Inflammatory macrophage treated with lipopolysaccharide for 1 hour (primary cell): Measurements from ENCODE around the gene TSEN54.
"Not testable (repeated sequence)": the region's sequence is repeated elsewhere in the genome, so short reads cannot be mapped to it uniquely, and the experiment has no call there.

Experiments
- DNase-seq, 2 donors: peaks; one replicate each; pipeline ENCODE4 v3.0.0-alpha.2; 2020 to 2022

The TSEN54 gene

DNA sequence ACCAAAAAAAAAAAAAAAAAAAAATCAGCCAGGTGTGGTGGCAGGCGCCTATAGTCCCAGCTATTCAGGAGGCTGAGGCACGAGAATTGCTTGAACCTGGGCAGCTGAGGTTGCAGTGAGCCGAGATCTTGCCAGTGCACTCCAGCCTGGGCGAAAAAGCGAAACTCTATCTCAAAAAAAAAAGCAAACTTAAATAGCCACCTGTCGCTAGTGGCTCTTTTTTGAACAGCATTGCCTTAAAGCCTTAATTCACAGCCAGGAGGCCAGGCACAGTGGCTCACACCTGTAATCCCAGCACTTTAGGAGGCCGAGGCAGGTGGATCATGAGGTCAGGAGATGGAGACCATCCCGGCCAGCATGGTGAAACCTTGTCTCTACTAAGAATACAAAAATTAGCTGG, 4.1 kb downstream of the TSEN54 start:
- DNase-seq: not testable (repeated sequence)

DNA sequence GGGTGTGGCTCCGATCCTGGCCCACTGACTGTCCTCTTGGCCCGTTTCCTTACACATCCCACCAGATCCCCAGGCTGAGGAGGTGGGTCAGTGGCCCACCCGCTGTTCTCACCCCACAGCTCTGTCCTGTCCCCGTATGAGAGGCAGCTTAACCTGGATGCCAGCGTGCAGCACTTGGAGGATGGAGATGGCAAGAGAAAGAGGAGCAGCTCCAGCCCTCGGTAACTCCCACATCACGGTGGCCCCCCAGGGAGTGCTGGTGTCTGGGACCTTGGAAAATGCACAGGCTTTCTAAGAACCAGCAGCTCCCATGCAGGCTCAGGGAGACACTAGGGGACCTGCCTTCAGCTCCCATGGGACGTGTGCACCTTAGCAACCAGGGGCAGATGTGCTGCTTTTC, 5.0 kb downstream of the TSEN54 start:
- no peak for DNase-seq

DNA sequence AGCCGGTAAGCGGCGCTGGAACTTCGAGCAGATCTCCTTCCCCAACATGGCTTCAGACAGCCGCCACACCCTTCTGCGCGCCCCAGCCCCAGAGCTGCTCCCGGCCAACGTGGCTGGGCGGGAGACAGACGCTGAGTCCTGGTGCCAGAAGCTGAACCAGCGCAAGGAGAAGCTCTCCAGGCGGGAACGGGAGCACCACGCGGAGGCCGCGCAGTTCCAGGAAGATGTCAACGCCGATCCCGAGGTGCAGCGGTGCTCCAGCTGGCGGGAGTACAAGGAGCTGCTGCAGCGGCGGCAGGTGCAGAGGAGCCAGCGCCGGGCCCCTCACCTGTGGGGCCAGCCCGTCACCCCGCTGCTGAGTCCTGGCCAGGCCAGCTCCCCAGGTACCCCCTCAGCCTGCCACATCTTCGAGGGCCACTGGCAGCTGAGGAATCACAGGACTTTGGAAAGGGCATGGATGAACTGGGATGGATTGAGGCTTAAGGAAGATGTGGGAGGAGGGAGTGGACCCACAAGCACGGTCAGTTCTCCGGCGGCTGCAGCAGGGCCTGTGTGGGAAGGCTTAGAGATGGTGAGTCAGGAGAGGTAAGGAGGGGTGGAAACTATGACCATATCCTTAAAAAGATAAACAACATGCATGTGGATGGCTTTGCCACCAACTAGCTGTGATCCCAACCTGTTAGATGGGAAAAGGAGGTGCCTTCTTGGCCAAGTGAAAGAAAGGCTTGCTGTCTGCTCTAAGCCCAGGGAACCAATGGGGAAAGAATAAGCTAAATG, 5.8 kb downstream of the TSEN54 start:
- peak in 1 of 2 donors; percentile 19 for DNase-seq

DNA sequence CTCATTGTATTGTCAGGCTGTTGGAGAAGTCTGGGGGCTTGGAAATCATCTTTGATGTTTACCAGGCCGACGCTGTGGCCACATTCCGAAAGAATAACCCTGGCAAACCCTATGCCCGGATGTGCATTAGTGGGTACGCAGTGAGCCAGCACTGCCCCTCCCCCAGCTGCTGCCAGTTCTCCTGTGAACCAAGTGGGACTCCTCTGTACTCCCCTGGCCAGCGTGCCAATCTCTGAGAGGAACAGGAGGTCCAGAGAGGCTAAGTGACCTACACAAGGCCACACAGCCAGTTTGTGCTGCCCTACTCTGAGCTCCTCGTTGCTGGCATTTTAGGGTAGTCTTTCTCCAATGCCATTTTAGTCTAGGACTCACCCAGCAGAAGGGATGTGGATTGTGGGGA, 7.3 kb downstream of the TSEN54 start:
- DNase-seq: no peak

DNA sequence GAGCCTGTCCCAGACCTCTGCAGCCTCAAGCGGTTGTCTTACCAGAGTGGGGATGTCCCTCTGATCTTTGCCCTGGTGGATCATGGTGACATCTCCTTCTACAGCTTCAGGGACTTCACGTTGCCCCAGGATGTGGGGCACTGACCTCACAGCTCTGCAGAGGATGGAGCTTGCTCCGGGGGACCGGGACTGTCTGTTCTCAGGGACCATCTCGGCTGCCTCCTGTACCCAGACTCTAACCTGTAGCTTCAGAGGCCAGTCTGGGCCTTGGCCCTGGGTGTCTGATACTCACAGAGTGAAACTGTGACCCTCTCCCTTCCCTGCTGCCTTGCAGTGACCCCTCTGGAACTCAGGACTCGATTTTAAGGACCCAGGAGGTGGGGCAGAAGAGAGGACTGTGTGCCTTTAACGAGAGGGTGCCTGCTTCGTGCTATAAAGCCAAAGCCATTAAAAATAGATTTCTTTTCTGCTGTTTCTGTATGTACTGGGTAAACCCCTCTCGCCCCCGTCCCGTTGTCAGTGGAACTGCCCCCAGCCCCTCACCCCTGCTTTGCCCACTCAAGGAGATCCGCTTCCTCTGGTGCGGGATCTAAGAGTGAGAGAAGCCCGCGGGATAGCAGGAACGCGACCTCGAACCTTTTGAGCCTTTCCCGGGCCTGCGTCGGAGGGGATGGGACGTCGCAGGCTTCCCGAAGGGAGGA, 8.1 kb downstream of the TSEN54 start:
- no peak for DNase-seq

DNA sequence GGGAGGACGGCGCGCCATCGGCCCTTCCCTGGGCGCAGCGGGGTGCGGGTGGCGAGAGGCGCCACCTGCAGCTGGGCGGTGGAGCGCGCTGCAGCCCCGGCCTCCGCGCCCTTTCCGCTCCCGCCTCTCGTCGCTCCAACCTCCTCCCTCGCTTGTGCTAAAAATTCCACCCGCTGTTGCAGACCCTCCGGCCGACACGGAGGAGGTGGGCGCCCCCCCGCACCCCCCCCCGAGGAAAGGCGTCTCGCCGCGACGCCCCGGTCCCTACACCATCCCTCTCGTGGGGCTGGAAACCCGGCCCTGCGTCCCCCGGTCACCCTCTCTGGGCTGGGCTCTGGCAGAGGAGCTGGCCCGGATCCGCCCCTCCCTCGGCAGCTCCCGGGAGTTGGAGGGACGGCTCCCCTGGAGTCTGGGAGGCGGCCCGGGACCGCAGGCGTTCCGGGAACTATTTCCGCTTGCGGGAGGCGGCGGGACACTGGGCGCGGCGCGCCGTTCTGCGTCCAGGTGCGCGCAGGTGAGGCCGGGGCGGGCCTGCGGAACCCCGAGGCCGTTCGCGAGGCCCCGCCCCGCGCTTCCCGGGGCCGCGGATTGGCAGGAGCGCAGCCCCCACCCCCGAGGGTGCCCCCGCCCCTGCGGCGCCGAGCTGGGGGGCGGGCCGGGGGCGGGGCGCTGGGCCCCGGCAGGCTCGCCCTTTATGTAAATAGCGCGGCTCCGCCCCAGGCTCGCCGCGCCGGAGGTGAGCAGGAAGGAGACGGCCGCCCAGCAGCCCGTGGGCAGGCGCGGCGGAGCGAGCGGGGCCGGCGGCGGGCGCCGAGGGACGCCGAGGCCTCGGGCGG, 8.9 kb downstream of the TSEN54 start, which contains the start of gene LLGL2:
TSS of gene LLGL2 (plus strand) at position 728 of the 836 bp plus-strand sequence. CDS start 17,730 bp downstream, outside the sequence.
- DNase-seq: peak; percentile 58 to 73

DNA sequence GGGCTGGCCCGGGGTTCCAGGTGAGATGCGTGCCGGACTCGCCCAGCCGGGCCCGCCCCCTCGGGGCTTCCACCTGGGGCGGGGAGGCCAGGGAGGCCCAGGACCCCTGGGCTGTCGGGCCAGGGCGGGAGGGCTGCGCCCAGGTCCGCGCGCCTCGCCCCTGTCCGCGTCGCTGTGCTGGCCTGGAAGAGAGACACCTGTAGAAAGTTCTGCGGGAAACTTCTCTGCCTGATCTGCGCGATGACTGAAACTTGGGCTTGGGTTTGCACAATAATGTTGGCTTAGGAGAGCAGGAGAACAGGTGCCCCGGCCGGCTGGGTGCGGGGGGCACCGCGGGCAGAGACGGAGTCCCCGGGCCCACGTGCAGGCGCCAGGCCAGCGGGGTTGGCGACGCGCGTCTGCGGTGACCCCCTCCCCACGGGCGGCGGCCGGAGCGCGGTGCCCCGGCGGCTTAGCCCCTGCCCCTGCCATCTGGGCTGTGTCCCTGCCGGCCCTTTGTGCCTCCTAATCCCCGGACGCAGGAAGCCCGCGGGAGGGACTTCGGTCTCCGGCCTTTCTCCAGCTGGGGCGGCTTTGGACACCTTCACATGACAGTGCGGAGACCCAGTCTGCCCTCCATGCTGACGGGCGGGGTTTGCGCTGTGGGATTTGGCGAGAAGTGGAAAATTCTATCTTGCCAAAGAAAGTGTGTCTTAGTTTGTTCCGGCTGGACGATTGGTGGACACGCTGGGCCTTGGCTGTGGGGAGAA, 9.7 kb downstream of the TSEN54 start:
- no peak for DNase-seq

DNA sequence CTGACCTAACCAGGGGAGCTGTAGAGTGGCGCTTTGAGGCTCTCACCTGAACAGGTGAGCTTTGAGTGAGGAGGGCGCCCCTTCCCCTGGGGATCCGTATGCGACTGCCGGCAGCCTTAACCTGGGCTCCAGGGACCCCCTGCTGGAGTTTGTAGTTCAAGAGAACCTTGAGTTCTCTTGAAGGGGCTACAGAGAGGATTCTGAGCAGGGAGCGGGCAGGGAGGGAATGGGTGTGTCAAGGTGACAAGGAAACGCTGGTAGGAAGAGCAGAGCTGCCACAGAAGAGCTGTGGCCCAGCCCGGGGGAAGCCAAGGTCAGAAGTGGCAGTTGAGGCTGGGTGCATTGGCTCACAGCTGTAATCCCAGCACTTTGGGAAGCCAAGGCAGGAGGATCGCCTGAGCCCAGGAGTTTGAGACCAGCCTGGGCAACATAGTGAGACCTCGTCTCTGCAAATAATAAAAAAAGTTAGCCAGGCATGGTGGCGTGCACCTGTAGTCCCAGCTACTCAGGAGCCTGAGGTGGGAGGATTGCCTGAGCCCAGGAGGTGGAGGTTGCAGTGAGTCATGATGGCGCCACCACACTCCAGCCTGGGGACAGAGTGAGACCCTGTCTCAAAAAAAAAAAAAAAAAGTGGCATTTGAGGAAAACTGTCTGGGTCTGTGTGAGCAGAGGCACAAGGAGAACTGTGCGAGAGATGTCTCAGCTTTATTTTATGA, 10.4 kb downstream of the TSEN54 start:
- DNase-seq: no peak

DNA sequence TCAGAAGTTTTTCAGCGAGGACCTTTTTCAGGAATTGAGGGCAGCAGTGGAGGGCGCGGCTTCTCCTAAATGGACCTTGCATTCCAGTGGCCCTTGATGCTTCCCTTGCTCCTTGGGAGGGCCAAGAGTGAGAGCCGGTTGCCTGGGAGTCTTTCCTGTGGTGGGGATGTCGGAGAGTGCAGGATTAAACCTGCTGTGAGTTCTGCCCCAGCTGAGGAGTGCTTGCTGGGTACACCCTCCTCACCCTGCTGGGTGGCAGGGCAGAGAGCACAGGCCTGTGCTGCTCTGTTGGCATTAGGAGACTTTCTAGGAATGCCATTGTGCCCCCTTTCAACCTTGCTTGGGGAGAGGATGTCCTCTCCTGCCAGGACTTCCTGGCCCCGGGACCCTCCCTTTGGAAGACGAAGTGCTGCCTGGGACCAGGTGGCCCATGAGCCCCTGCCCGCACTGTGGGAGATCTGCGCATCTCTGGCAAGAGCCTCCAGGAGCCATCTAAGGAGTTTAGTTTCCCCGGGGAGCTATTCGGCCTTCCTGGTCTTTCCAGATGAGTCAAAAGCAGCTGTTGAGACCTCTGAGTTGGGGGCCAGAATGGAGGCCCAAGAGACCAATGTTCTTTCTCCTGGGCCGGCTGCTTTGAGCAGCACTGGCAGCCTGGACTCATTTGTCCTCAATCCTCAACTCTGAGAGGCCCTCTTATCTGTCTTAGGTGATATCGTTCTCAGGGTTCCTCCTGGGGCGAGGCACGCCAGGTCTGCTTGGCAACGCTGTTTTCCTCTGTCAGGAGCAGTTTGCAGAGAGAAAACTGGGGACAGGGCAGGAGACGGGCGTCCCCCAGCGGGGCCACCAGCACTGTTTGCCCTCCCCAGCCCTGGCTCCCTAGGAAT, 14.8 kb downstream of the TSEN54 start:
- DNase-seq: no peak

DNA sequence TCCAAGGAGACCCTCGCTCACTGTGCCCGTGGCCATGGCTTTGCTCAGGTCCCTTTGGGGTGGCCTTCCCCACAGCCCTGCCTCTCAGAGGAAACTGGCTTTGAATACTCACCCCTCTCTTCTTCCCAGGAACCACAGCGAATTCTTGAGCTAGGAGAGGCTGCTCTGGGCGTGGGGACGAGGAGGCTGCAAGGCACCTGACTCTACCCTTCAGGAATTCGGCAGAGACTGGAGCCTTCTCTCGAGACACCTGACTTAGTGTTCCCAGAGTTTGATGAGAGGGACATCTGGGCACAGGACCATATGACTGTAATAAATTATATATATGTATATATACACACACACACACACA, 15.4 kb downstream of the TSEN54 start:
- no peak for DNase-seq

DNA sequence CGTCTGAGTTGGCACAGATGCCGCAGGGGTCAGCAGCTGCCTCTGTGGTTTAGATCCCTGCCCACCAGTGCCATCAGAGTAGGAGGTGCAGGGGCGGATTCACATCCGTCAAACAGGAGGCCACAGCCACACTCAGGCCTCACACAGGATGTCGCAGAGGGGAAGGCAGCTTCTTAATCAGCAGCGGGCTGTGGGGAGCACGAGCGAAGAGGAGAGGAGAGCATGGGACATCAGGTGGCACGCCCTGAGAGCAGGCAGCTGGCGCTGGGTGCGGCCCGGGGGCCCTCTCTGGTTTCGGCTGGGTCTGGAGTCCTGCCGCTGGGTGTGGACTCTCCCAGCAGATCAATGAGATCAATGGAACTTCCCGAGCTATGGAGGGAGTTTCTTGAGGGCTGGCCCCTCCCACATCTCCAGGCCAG, 18.8 kb downstream of the TSEN54 start:
- DNase-seq: peak; percentile 44 to 79

DNA sequence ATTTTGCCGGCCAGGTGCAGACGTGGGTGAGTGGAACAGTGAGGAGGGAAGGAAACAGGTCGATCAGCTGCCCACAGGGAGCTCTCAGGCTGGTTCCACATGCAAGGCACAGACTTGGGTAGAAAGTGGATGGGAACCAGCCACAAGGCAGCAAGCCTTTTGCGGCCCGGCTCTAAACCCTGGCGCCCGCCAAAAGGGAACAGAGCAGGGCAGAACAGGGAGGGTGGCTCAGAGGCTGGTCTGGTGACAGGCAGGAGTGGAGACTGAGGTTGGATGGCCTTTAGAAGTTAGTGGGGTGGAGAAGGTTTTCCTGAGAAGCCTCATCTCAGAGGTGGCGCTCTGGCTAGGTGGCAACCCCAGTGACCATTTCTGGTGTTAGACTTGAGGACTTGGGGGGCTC, 19.5 kb downstream of the TSEN54 start:
- DNase-seq: no peak

DNA sequence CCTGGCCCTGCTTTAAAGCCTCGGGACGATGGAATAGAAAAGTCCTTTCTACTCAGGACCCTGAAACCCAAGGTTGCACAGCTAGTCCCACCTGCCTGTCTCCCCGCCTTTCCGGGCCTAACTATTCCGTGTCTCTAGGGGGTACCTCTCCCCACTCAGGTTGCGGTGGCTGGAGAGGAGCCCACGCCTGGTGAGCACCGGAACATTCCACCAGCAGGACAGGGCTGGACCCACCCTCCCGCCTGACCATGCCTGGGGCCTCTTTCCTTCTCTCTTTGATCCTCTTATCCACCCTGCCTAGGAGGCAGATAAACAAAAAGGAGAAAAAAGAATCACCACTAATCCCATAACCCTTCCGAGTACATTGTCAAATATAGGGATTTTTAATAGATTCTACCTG, 20.0 kb downstream of the TSEN54 start:
- no peak for DNase-seq

DNA sequence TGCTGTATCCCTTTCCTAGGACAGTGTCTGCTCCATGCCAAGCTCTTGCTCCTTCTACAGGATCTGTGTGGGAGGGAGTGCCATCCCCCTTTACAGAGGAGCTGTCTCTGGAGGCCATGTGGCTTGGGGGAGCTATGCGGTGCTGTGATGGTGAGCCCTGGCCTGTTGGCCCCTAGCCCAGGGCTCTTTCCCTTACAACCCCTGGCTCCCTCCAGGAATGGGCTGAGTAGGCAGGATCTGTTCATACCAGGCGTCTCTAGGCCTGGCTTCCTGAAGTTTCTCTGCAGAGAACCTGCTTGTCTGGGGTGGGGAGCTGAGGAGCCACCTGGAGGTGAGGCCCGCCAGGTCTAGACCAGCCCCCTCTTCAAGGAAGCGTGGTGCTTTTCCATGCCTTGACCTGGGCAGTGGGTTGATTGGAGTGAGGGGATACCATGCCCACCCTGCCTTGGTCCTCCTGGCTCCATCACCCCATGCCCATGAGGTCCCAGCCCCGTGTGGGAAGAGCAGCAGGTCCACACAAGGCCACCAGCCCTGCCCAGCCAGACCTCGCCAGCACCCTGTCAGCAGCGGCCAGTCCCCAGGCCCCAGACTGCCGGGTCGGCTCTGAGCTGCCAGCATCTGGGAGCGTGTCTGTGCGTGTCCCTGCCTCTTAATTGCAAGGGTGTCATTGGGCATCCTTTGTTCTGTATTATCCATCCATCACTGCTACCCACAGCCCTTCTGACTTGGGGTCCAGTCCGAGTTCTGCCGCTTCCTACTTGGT, 23.8 kb downstream of the TSEN54 start:
- DNase-seq: no peak

DNA sequence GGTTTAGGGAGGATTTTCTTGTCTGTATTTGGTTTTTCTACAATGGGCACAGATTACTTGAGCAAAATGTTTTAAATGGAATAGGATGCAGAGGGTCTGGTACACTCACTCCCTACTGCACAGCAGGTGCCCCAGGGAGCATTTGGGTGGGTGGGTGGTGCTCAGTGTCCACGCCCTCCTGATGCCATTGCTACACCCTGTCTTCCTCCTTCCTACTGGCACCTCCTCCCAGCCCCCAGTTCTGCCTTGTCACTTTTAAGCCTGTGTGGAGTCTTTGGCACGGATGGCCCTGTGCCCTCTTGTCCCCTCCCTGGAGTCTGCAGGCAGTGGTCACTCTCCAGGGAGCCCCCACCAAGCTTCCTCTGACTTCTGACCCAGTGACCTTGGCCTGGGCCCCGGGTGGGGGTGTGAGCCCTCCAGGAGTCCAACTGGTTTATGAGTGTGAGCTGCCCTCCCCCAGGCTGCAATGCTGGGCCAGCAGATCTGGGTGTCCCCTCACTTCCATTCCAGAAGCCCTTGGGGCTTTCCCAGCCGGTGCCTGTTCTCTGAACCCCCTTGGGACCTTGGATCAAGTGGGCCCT, 24.7 kb downstream of the TSEN54 start:
- DNase-seq: no peak

DNA sequence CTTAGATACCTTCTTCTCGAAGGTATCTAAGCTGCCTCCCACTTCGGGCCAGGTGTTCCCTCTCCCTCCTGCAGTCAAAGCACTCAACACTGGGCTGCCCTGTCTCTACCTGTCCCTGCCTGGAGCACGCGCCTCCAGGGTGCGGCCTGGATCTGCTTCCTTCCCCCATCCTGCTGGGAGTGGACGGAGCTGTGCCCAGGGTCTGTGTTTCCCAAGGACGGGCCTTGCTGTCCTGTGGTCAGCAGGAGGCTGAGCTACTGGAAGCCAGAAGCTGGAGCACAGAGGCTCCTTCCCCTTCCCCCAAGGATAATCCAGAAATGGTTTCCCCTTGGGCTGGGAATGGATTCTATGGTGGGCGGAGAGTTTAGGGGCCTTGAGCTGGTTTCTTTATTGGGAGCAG, 25.9 kb downstream of the TSEN54 start:
- DNase-seq: no peak

DNA sequence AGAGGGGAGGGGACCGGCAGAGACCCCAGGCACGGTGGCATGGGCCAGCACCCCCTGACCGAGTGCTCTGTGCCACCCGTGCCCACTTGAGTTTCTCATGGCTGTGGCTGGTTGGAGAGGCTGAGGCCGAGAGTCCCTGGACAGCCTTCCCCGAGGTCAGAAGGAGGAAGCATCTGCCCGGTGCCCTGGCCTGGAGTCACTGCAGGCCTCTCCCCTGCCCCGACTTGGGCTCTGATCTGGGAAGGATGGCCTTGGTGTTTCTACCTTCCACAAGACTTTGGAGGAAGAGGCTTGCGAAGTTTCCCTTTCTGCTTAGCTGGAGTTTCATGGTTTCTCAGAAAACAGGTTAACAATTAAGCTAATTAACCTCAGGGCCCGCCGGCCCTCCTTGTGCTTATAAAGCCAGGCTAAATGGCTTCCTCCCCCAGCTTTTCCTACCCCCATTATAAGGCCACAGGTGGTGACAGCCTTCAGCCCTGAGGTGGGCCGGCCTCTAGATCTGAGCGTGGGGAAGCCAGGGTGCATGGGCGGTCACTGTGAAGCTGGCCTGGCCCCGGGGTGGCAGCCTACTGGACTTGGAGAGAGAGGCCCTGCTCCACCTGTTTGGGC, 26.5 kb downstream of the TSEN54 start:
- DNase-seq: no peak

DNA sequence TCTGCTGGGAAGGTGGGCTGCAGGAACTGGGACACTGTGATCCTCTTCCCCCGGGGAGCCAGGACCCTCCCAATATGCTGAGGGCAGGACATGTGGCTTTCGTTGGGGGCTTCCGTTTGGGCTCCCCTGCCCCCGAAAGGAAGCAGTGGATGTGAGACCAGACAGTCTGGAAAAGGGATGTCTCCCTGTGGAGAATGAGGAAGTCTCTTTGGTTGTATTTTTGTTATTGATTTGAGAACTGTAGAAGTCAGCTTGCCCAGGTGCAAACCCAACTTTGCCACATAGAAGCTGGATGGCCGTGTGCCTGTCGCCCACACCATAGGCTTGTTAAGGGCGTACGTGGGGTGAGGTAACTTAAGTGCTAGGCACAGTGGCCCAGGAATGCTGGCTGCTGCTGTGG, 27.9 kb downstream of the TSEN54 start:
- no peak for DNase-seq

DNA sequence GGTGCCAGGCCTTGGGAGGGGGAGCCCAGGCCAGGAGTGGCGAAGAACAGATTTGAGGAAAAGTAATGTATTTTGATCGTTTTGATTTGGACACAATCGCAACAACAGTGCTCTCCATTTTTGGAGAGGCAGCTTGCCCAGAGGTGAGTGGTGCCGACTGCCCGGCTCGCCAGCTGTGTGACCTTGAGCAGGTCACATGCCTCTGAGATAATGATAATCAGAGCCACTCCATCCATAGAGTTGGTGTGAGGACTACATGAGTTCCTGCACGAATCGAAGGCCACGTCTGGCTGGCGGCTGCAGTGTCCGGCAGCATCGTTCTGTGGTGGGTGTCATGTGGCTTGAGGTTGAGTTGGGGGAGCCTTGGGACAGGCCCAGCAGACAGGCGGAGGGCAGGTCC, 29.9 kb downstream of the TSEN54 start:
- DNase-seq: no peak
